Activated CD4-positive, alpha-beta T cell treated with anti-CD3 and anti-CD28 coated beads, Interleukin-10, Interleukin-2, amounts not matched to agents 100 ng/mL and 50 ng/mL, durations not matched to agents 16 hours and 8 hours (primary cell): Measurements from ENCODE around the gene USP31.
A peak's percentile ranks its signal among the peaks of the same experiment; 100 is the strongest.

Source experiments
- DNase-seq: peaks from one replicate; pipeline ENCODE4 v3.0.0-alpha.2; 2020

Gene USP31

GRCh38 chr16:23149267-23149992, at the start of gene USP31:
TSS of gene USP31 (minus strand) at chr16:23149452. CDS start at chr16:23149270, 182 bp downstream.
- DNase-seq = peak; percentile 97

GRCh38 chr16:23196539-23196938, 47.3 kb upstream of the USP31 start:
- no peak for DNase-seq

GRCh38 chr16:23195366-23195978, 46.2 kb upstream of the USP31 start:
- DNase-seq = peak; percentile 16

GRCh38 chr16:23194497-23195221, 45.4 kb upstream of the USP31 start:
- no peak for DNase-seq

GRCh38 chr16:23188911-23189310, 39.7 kb upstream of the USP31 start:
- no peak for DNase-seq

GRCh38 chr16:23187341-23187740, 38.1 kb upstream of the USP31 start:
- no peak for DNase-seq

- DNase-seq = no peak
Observed at GRCh38 chr16:23186171-23186570, 36.9 kb upstream of the USP31 start.

GRCh38 chr16:23185656-23186055, 36.4 kb upstream of the USP31 start:
- DNase-seq = no peak

- DNase-seq = no peak
Observed at GRCh38 chr16:23183543-23183862, 34.3 kb upstream of the USP31 start.

GRCh38 chr16:23182679-23183542, 33.7 kb upstream of the USP31 start, which contains the start of gene SCNN1G:
TSS of gene SCNN1G (plus strand) at chr16:23182745. CDS start at chr16:23186272, 3,527 bp downstream.
- no peak for DNase-seq

GRCh38 chr16:23182206-23182678, 33.0 kb upstream of the USP31 start:
- DNase-seq = peak; percentile 78

GRCh38 chr16:23181506-23181905, 32.3 kb upstream of the USP31 start:
- no peak for DNase-seq

GRCh38 chr16:23175651-23176050, 26.4 kb upstream of the USP31 start:
- DNase-seq = no peak

- no peak for DNase-seq
Observed at GRCh38 chr16:23174622-23175021, 25.4 kb upstream of the USP31 start.

- DNase-seq = no peak
Observed at GRCh38 chr16:23172994-23173393, 23.7 kb upstream of the USP31 start.

GRCh38 chr16:23172583-23172982, 23.3 kb upstream of the USP31 start:
- no peak for DNase-seq

GRCh38 chr16:23164736-23165135, 15.5 kb upstream of the USP31 start:
- no peak for DNase-seq

- no peak for DNase-seq
Observed at GRCh38 chr16:23163921-23164320, 14.7 kb upstream of the USP31 start.

GRCh38 chr16:23160574-23160973, 11.3 kb upstream of the USP31 start:
- DNase-seq = no peak

GRCh38 chr16:23160082-23160481, 10.8 kb upstream of the USP31 start:
- DNase-seq = no peak

GRCh38 chr16:23158114-23158513, 8.9 kb upstream of the USP31 start:
- DNase-seq = no peak

- no peak for DNase-seq
Observed at GRCh38 chr16:23156946-23157460, 7.8 kb upstream of the USP31 start.

- DNase-seq = no peak
Observed at GRCh38 chr16:23156110-23156509, 6.9 kb upstream of the USP31 start.
